Esophagus squamous epithelium (tissue), 4 donors: Measurements from ENCODE around the gene XPNPEP1.

Source experiments
- CTCF ChIP-seq, 6 experiments: fragments of 450-650 bp in 4 of 6; fragments of 200-600 bp in 2 of 6; sonication (generic) in 2 of 6; IDR thresholded peaks; one replicate each; pipeline ENCODE4 v1.5.1; 2016 to 2019; ENCODE audit warnings: antibody characterized with exemption in 6 of 6, mild to moderate bottlenecking in 4 of 6, moderate library complexity in 4 of 6
- POLR2A ChIP-seq, 4 donors: fragments of 450-650 bp; IDR thresholded peaks; one replicate each; pipeline ENCODE4 v1.6.1; 2017; ENCODE audit warnings: antibody characterized with exemption in 4 of 4, mild to moderate bottlenecking in 4 of 4, moderate library complexity in 3 of 4

- TF ChIP-seq CTCF (IDR thresholded peaks at IDR 0.05) (no peak), POLR2A (IDR thresholded peaks at IDR 0.05) (no peak)
Observed at GRCh38 chr10:109859221-109859620, 64.1 kb downstream of the XPNPEP1 start.
